Measurements from ENCODE around the gene FERMT1.
"Not testable (repeated sequence)": the region's sequence is repeated elsewhere in the genome, so short reads cannot be mapped to it uniquely, and the experiment has no call there.

The FERMT1 gene

DNA sequence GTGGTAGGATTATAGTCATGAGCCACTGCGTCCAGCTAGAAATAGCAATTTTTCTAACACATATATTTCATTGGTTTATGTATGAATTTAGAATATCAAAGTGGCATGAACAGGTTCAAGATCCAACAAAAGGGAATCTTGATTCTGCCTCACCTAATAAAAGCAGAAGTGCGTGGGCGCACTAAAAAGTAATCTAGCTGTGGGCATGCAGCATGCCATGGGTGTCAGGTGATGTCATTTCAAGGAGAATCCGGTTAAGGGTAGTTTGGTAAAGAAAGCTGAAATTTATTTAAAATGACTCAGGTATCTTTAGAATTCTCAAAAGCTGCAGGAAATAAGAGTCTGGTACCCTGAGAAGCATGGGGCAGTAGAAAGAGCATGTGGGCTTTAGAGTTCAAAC lies 86.6 kb downstream of the FERMT1 start:
- TF ChIP-seq, protein P1, sequence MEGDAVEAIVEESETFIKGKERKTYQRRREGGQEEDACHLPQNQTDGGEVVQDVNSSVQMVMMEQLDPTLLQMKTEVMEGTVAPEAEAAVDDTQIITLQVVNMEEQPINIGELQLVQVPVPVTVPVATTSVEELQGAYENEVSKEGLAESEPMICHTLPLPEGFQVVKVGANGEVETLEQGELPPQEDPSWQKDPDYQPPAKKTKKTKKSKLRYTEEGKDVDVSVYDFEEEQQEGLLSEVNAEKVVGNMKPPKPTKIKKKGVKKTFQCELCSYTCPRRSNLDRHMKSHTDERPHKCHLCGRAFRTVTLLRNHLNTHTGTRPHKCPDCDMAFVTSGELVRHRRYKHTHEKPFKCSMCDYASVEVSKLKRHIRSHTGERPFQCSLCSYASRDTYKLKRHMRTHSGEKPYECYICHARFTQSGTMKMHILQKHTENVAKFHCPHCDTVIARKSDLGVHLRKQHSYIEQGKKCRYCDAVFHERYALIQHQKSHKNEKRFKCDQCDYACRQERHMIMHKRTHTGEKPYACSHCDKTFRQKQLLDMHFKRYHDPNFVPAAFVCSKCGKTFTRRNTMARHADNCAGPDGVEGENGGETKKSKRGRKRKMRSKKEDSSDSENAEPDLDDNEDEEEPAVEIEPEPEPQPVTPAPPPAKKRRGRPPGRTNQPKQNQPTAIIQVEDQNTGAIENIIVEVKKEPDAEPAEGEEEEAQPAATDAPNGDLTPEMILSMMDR (IDR thresholded peaks at IDR 0.05; ENCODE audit: low read length, missing control alignments), result no peak
- no peak for DNase-seq (ENCODE audit: low read depth)
- no peak overlapping the region for H3K4me3 ChIP-seq (replicated peaks; ENCODE audit: low read depth, low read length)

DNA sequence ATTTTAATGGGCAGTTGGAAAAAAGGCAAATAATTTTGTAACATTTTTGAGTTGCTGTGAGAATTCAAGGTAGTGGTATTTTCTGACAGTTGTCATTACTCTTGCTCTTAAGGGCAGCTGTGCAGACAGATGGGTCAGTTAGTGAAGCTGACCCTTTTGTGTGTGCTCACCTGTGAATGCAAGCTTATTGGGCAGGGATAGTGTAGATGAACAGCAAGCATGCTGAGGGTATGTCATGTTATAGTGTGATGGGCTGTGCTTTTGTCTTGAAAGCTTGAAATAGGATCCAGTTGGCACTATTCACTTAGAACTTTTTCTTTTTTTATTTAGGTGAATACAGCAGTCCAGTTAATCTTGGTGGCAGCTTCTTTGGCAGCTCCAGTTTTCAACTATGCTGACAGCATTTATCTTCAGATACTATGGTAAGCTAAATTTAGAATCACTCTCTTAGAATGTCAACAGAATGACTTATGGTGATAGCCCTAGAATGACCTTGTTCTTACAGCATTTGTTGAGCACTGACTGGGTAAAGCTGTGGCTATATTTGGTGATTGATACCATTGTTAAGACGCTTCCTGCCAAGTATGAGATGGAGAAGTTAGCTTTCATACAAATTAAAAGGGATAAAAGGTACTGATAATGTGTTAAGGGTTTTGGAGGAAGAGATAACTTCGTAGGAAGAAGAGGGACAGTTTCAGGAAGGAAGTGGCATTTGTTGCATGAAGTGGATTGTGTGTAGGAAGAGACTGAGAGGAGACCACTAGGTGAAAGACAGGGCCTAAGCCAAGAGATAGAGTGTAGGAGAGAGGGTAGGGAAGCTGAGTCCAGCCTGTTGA lies 88.5 kb downstream of the FERMT1 start:
- DNase-seq (ENCODE audit: low read depth), result peak; percentile 35
- TF ChIP-seq, protein P1 (IDR thresholded peaks at IDR 0.05; ENCODE audit: low read length, missing control alignments), result no peak

DNA sequence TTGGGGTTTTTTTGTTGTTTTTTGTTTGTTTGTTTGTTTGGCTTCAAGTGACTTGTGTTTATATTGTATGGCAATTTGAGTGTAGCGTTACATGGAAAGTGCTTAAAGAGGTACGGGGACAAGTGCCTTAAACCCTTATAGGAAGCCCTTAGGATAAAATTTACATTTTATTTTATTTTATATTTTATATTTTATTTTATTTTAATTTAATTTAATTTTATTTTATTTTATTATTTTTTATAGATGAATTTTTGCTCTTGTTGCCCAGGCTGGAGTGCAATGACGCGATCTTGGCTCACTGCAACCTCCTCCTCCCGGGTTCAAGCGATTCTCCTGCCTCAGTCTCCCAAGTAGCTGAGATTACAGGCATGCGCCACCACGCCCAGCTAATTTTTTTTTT lies 89.9 kb downstream of the FERMT1 start:
- DNase-seq (ENCODE audit: low read depth); H3K4me3 ChIP-seq (replicated peaks; ENCODE audit: low read depth, low read length): not testable (repeated sequence)

More for the DNA sequence above, 88.5 kb downstream of the FERMT1 start:
- H3K4me3 ChIP-seq (replicated peaks; ENCODE audit: low read depth, low read length), result no peak overlapping the region

DNA sequence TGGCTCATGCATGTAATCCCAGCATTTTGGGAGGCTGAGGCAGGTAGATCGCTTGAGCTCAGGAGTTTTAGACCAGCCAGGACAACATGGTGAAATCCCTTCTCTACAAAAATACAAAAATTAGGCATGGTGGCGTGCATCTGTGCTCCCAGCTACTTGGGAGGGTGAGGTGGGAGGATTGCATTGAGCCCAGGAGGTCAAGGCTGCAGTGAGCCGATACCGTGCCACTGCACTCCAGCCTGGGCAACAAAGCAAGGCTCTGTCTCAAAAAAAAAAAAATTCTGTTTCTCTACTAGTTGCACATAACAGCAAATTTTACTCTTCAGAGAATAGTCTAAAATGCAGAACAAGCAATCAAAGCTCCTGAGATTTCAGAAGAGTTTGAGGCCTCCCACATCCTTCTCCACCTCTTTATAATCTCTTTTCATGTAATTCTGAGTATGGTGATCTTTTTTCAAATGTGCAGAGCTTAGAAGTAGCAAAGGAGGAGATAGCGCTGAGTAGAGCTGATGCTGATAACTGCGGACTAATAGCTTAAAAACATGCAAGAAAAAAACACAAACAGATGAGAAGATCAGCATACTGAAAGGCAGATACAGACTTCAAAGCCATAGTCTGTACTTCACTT lies 92.3 kb downstream of the FERMT1 start:
- TF ChIP-seq, protein P1 (IDR thresholded peaks at IDR 0.05; ENCODE audit: low read length, missing control alignments), result no peak
- no peak overlapping the region for H3K4me3 ChIP-seq (replicated peaks; ENCODE audit: low read depth, low read length)
- no peak for DNase-seq (ENCODE audit: low read depth)

DNA sequence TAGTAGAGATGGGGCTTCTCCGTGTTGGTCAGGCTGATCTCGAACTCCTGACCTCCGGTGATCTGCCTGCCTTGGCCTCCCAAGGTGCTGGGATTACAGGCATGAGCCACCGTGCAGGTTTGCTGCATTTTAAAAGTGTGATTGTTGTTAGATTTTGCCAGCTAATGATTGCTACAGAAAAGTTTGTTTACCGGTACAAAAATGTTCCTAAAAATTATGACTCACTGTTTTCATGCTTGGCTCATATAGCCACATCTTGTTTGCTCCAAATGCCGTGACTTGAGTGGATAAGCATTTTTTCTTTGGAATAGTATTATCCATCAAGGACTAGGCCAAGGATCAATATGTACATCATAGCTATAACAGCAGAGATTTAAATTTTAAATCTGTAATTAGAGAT lies 93.3 kb downstream of the FERMT1 start:
- peak; percentile 53 for DNase-seq (ENCODE audit: low read depth)
- TF ChIP-seq, protein P1 (IDR thresholded peaks at IDR 0.05; ENCODE audit: low read length, missing control alignments), result no peak

DNA sequence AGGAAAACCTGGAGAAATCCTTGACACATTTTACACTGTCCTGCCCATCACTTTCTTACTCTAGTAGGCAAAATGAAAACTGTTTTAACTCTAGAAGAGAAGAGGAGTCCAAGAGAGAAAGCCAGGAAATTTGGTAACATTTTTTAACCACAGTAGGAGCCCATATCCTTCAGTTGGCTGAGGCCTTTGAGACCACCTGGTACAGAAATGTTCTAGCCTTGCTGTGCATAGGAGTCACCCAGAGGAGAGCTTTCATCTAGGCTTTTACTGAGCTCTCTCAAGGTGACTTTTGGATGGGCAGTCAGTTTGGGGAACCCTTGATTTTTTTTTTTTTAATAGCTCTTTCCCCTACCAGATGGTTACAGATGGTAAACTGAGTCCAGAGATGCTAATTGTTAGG lies 94.0 kb downstream of the FERMT1 start:
- no peak overlapping the region for H3K4me3 ChIP-seq (replicated peaks; ENCODE audit: low read depth, low read length)
- TF ChIP-seq, protein P1 (IDR thresholded peaks at IDR 0.05; ENCODE audit: low read length, missing control alignments), result no peak
- DNase-seq (ENCODE audit: low read depth), result no peak

More for the DNA sequence above, 93.3 kb downstream of the FERMT1 start:
- H3K4me3 ChIP-seq (replicated peaks; ENCODE audit: low read depth, low read length), result no peak overlapping the region

DNA sequence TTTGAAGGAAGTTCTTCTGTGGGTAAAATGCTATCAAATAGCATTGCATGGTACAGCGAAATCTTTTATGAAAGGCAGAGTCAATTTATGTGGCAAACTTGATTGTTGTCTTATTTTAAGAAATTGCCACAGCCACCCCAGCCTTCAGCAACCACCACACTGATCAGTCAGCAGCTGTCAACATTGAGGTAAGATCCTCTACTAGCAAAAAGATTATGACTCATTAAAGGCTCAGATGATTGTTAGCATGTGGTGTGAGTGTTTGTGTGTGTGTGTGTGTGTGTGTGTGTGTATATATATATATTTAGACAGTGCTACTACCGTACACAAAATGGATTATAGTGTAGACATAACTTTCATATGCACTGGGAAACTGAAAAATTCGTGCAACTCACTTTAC lies 96.8 kb downstream of the FERMT1 start:
- peak; percentile 28 for DNase-seq (ENCODE audit: low read depth)
- H3K4me3 ChIP-seq (replicated peaks; ENCODE audit: low read depth, low read length), result no peak overlapping the region
- TF ChIP-seq, protein P1 (IDR thresholded peaks at IDR 0.05; ENCODE audit: low read length, missing control alignments), result no peak
